ENCODE data around the gene ATXN7L1. TPM values are rescaled to one million over a fixed set of nuclear protein-coding genes. Genes with fewer than 3 reads are reported as not detected.

The ATXN7L1 gene
- total RNA-seq, 3 donors from 2014 or later: 2.5 to 5.5 (median 5.4) TPM

DNA sequence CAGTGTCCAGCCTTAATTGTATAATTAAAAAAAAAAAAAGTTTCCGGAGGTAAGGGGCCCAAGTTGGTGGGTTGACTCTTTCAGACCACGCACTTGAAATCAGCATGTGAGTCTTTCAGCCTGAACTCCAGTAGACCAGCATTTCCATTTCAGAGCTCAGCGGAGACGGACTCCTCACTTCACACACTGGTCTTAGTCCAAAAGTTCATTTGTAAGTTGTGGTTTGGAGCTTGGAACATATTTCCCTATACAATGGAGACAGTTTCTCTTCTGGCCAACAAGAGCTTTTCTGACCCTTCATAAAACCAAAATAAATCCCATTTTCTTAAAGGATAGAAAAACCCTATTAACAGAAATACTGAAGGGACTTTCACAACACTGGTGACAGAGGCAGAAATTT lies 41.0 kb downstream of the ATXN7L1 start:
- H3K27me3 Mint-ChIP-seq (ENCODE audit: low read depth): no peaks in the 10 kb centered on the region
- no peaks in the 10 kb centered on the region for H3K9me3 Mint-ChIP-seq
- no peak for DNase-seq
- no peak for ATAC-seq
- H3K36me3 Mint-ChIP-seq (ENCODE audit: insufficient read depth): peaks cover 9% of the 10 kb centered on the region
- H3K4me3 Mint-ChIP-seq: no peak overlapping the region
- H3K4me1 Mint-ChIP-seq (ENCODE audit: low read depth): peaks cover 21% of the 10 kb centered on the region

DNA sequence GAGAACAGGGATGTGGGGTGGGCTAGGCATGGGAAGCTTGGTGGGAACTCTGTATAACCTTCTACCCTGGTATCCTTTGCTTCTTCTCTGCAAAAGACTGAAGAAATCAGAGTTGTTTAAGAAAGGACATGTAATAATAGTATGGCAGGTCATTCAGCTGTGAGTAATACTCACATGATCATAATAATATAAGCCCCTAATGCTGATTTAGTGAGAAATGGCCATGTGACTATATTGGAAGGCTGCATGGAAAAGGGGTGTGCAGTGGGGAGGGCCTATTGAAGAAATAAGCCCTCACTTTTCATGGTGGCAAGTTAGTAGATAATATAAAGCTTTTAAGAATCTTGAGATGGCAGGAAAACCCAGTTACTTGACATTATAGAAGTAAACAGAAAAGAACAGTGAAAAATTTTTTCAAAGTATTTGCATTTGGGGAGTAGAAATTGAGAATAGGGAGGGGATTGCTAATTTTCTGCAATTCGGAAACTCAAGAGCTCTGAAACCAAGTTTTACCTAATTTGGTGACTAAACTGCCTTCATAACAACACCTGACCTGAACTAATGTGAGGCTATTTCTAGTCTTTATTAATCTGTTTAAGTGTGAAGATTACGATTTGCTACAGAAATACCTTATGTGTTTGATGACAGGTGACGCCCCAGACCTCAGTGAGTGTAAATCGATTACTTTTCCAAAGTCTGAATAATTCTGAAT lies 44.4 kb downstream of the ATXN7L1 start:
- no peaks in the 10 kb centered on the region for H3K27me3 Mint-ChIP-seq (ENCODE audit: low read depth)
- peaks cover 7% of the 10 kb centered on the region for H3K36me3 Mint-ChIP-seq (ENCODE audit: insufficient read depth)
- ATAC-seq (no peak), DNase-seq (no peak)
- H3K4me3 Mint-ChIP-seq: no peak overlapping the region
- H3K4me1 Mint-ChIP-seq (ENCODE audit: low read depth): peaks cover 14% of the 10 kb centered on the region
- H3K9me3 Mint-ChIP-seq: no peaks in the 10 kb centered on the region

DNA sequence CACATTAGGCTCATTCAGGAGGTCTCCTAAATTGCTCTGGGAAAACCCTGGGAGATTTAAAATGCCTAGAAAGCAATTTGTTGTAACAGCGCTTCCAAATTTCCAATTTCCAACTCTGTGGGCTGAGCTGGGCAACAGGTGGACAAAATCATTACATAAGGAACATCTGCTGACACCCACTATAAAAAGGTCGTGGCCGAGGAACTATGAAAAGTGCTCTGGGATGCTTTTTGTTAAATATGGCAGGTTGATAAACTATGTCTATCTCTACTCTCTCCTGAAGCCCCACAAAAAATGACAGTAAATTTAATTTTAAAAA lies 45.1 kb downstream of the ATXN7L1 start:
- no peak for ATAC-seq
- Mint-ChIP-seq H3K27me3 (ENCODE audit: low read depth) (no peaks in the 10 kb centered on the region), H3K4me1 (ENCODE audit: low read depth) (peaks cover 14% of the 10 kb centered on the region), H3K4me3 (no peak overlapping the region), H3K9me3 (no peaks in the 10 kb centered on the region), H3K36me3 (ENCODE audit: insufficient read depth) (peaks cover 6% of the 10 kb centered on the region)
- DNase-seq: no peak

DNA sequence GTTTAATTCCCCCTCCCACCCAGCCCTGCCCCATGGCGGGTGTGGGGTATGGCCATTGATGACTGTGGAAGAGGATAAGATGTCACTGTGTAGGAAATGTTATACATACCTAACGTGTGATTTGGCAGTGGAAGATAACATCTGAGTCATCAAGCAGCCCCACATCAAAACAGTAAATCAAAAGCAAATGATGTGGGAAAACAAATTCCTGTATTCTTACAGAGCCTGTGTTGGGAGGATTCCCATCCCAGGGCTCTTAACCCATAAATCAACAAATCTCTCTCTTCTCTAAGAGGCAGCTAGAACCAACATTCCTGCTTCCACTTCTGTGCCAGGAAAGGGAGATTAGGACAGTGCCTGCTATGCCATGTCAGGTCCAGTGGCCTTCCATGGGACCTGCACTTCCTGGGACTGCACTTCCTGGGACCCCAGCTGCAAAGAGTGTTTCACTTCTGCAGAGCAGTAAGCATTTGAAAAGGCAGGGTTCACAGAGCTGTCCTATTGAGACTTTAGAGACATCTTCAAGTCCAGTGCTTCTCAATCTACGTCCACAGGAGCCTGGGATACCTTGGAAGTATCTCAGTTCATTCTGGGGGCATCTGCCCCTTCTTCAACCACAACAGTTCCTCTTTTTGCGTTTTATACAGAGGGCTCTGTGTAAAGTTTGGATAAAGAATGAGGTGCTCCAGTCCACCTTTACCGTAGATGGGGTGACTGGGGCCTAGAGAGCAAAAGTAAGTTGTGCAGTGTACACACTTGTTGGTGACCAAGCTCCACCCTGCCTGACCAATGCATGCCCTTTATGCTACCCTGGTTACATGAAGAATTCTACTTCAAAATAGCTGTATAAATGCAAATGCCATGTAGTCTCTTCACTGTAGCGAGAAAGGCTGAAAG lies 45.7 kb downstream of the ATXN7L1 start:
- DNase-seq: no peak

DNA sequence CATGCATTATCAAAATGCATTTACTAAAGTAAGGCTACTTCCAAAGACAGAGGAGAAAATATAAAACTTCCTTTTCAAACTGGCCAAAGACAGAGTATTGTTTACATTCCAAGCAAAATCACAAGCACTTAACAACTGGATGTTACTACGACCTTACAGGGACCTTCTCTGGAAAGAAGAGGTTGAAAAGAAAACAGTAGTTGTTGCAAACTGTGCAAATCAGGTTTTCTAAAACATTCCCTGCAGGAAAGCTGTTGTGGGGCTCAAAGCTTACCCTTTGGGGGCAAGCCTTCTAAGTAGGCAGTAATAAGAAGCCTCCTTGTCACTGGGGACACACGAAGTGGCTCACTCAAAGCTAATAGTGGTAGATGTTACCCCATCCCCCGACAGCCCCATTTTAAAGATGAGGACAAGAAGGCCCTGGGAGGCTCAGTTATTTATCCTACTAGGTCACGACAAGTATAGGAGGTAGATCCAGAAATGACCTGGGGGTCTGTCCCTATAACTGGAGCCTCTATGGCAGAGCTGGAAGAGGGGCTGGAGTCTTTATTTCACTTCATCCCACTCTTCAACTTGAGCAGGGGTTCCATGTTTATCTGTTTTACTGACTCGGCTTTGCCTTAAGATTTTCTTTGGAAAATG lies 46.6 kb downstream of the ATXN7L1 start:
- H3K9me3 Mint-ChIP-seq: no peaks in the 10 kb centered on the region
- H3K4me1 Mint-ChIP-seq (ENCODE audit: low read depth): peaks cover 14% of the 10 kb centered on the region
- DNase-seq (no peak), ATAC-seq (no peak)
- no peaks in the 10 kb centered on the region for H3K27me3 Mint-ChIP-seq (ENCODE audit: low read depth)
- no peak overlapping the region for H3K4me3 Mint-ChIP-seq
- peaks cover 7% of the 10 kb centered on the region for H3K36me3 Mint-ChIP-seq (ENCODE audit: insufficient read depth)

More for the DNA sequence above, 45.7 kb downstream of the ATXN7L1 start:
- no peak for ATAC-seq
- H3K27me3 Mint-ChIP-seq (ENCODE audit: low read depth): no peaks in the 10 kb centered on the region
- no peak overlapping the region for H3K4me3 Mint-ChIP-seq
- peaks cover 5% of the 10 kb centered on the region for H3K36me3 Mint-ChIP-seq (ENCODE audit: insufficient read depth)
- peaks cover 14% of the 10 kb centered on the region for H3K4me1 Mint-ChIP-seq (ENCODE audit: low read depth)
- no peaks in the 10 kb centered on the region for H3K9me3 Mint-ChIP-seq

DNA sequence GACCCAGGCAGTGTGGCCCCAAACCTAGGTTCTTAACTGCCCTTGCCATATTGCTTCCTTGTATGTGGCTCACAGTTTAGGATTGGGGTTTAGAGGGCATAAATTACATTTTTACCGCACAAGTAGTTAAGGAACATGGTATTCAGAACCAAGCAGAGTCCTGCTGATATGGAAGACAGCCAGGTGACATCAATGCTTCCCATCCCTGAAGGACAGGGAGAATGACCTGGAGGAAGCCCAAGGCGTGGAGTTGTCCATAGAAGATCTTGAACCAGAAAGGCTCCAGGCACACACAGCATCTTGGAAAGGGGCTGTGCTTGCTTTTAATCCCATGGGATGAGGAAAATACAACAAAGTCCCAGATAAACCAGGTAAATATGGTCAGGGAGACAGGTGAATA lies 48.3 kb downstream of the ATXN7L1 start:
- no peak for ATAC-seq
- Mint-ChIP-seq H3K27me3 (ENCODE audit: low read depth) (no peaks in the 10 kb centered on the region), H3K4me3 (no peak overlapping the region), H3K9me3 (peaks cover 6% of the 10 kb centered on the region), H3K36me3 (ENCODE audit: insufficient read depth) (peaks cover 13% of the 10 kb centered on the region), H3K4me1 (ENCODE audit: low read depth) (peaks cover 22% of the 10 kb centered on the region)
- no peak for DNase-seq

DNA sequence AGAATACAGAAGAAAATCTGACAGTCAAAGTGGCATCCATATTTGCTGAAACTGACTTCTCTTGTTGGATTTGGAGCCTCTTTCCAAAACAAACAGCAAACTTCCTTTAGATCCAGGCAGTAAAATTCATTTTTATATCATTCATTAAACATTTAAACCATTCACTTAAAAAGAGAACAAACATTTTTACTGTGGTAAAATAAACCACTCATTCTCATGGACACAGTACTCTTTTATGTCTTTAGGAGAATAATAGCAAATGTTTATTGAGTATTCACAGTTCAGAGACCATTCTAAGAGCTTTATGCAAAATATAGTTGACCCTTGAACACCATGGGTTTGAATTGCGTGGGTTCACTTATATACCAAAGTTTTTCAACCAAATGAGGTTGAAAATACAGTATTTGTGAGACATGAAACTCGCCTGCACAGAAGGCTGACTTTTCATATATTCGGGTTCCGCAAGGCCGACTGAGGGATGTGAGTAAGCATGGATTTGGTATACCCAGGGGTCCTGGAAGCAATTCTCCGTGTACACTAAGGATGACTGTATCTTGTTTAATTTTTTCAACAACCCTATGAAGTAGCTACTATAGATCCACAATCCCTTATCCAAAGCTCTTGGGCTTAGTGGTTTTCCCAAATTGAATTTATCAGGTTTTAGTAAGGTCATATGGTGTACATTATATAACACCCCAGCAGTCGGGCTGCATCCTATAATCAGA lies 49.1 kb downstream of the ATXN7L1 start:
- Mint-ChIP-seq H3K9me3 (peaks cover 6% of the 10 kb centered on the region), H3K4me1 (ENCODE audit: low read depth) (peaks cover 21% of the 10 kb centered on the region), H3K36me3 (ENCODE audit: insufficient read depth) (peaks cover 13% of the 10 kb centered on the region), H3K4me3 (no peak overlapping the region), H3K27me3 (ENCODE audit: low read depth) (no peaks in the 10 kb centered on the region)
- ATAC-seq: no peak
- DNase-seq: no peak

DNA sequence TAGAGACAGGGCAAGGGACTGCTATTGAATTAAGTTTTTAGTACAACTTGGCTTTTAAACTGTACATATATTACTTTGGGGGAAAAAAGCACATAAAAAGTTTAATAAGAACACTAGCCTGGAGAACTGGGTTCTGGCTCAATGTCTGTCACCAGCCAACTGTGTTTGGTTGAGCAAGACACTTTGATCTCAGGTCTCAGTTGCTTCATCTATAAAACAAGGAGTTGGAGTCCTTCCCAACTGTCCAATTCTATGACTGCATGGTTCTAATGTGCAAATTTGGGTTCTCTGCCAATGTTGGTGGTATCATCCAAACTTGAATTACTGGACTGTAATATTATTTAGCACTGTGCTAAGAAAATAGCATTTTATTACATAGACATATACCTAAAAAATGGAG lies 50.3 kb downstream of the ATXN7L1 start:
- H3K27me3 Mint-ChIP-seq (ENCODE audit: low read depth): no peaks in the 10 kb centered on the region
- DNase-seq (no peak), ATAC-seq (no peak)
- no peak overlapping the region for H3K4me3 Mint-ChIP-seq
- H3K36me3 Mint-ChIP-seq (ENCODE audit: insufficient read depth): peaks cover 13% of the 10 kb centered on the region
- peaks cover 24% of the 10 kb centered on the region for H3K4me1 Mint-ChIP-seq (ENCODE audit: low read depth)
- peaks cover 6% of the 10 kb centered on the region for H3K9me3 Mint-ChIP-seq

DNA sequence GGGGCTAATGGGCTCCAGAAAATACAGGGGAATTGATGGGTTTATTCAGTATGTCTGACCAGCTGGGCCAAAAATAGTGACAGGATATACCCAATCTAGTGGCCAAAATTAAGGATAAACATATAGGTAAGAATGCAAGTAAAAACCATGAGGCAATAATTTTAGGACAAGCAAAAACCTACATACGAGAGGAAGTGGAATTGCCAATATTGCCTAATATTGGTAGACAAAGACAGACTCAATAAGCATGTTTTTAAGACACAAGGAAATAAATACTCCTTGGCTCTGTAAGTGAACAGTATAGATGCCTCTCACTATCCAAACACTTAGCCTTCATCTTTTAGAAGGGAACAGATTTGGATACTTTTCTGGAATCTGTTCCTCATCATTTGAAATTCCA lies 51.0 kb downstream of the ATXN7L1 start:
- Mint-ChIP-seq H3K4me1 (ENCODE audit: low read depth) (peaks cover 24% of the 10 kb centered on the region), H3K27me3 (ENCODE audit: low read depth) (no peaks in the 10 kb centered on the region), H3K9me3 (peaks cover 6% of the 10 kb centered on the region), H3K4me3 (no peak overlapping the region), H3K36me3 (ENCODE audit: insufficient read depth) (peaks cover 13% of the 10 kb centered on the region)
- no peak for ATAC-seq
- no peak for DNase-seq

DNA sequence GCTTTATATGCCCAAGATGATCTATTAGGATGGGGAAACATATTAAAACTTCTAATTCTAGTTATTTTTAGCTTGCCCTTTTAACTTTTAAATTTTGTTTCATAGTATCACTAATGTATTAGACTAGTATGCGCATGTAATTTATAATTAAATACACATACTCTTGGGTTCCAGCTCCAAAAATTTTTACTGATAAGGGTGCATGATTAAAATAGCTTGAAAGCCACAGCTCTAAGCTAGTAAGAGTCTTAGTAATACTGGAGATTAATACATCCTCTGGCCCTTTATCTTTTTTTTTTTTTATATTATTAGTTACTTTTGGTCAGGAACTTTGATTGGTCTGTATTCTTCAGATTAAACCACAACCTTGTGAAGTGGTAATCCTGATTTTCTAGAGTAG lies 53.6 kb downstream of the ATXN7L1 start:
- no peak for DNase-seq
- H3K9me3 Mint-ChIP-seq: peaks cover 6% of the 10 kb centered on the region
- peaks cover 13% of the 10 kb centered on the region for H3K36me3 Mint-ChIP-seq (ENCODE audit: insufficient read depth)
- H3K4me3 Mint-ChIP-seq: no peak overlapping the region
- H3K27me3 Mint-ChIP-seq (ENCODE audit: low read depth): no peaks in the 10 kb centered on the region
- peaks cover 23% of the 10 kb centered on the region for H3K4me1 Mint-ChIP-seq (ENCODE audit: low read depth)
- ATAC-seq: no peak

DNA sequence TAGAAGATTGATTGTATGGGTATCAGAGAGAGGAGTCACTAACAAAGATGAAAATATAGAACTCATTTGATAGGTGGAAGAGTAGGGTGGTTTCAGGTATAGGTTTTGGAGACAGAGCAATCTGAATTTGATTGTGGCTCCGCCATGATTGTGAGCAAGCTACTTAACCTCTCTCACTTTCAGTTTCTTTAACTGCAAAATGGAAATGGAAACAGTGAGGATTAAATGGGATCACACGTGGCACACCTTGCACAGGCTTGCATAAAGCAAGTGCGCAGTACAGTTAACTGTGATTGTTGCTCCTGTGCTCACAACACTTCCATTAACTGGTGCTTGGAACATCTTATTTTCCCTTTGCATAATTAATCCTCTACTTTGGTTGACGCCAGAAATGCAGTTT lies 54.9 kb downstream of the ATXN7L1 start:
- Mint-ChIP-seq H3K9me3 (peaks cover 6% of the 10 kb centered on the region), H3K27me3 (ENCODE audit: low read depth) (no peaks in the 10 kb centered on the region), H3K4me3 (no peak overlapping the region), H3K36me3 (ENCODE audit: insufficient read depth) (peaks cover 13% of the 10 kb centered on the region), H3K4me1 (ENCODE audit: low read depth) (peaks cover 26% of the 10 kb centered on the region)
- DNase-seq (no peak), ATAC-seq (peak in 1 of 2 donors; percentile 27)

DNA sequence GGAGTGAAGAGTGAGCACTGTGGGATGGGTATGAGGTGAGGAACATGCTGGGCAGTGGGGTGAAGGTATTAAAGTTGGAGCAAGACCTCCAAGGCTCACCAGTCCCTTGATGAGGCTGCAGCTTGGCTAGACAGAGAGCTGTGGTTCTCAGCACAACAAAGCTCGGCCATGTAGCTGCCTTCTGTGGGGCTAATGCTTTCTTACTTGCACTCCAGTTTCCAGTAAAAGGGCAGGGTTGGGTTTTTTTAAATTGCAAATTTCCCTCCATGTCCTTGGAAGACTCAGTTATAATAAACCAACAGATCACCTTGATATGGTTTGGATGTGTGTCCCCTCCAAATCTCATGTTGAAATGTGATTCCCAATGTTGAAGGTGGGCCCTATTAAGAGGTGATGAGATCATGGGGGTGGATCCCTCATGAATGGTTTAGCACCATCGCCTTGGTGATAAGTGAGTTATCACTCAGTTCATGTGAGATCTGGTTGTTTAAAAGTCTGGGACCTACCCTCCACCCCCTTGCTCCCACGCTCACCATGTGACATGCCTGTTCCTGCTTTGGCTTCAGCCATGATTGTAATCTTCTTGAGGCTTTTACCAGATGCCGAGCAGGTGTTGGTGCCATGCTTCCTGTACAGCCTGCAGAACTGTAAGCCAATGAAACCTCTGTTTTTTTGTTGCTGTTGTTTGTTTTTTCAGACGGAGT lies 55.9 kb downstream of the ATXN7L1 start:
- Mint-ChIP-seq H3K4me1 (ENCODE audit: low read depth) (peaks cover 27% of the 10 kb centered on the region), H3K27me3 (ENCODE audit: low read depth) (no peaks in the 10 kb centered on the region), H3K9me3 (peaks cover 6% of the 10 kb centered on the region), H3K36me3 (ENCODE audit: insufficient read depth) (peaks cover 13% of the 10 kb centered on the region), H3K4me3 (no peak overlapping the region)
- no peak for ATAC-seq
- no peak for DNase-seq

DNA sequence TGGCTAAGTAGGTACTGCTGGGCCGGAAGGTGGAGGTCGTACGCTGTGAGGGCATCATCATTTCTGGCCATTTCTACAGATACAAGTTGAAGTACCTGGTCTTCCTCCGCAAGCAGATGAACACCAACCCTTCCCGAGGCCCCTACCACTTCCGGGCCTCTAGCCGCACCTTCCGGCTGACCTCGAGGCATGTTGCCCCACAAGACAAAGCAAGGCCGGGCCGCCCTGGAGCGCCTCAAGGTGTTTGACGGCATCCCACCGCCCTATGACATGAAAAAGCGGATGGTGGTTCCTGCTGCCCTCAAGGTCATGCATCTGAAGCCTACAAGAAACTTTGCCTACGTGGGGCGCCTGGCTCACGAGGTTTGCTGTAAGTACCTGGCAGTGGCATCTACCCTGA lies 56.8 kb downstream of the ATXN7L1 start:
- ATAC-seq (no peak), DNase-seq (no peak)
- Mint-ChIP-seq H3K27me3 (ENCODE audit: low read depth) (no peaks in the 10 kb centered on the region), H3K9me3 (peaks cover 5% of the 10 kb centered on the region), H3K4me3 (no peak overlapping the region), H3K36me3 (ENCODE audit: insufficient read depth) (peaks cover 9% of the 10 kb centered on the region), H3K4me1 (ENCODE audit: low read depth) (peaks cover 33% of the 10 kb centered on the region)
